Lung (tissue), 12 donors: ENCODE measurements around the gene ARL8B. TPM values are rescaled to one million over a fixed set of nuclear protein-coding genes. Genes with fewer than 3 reads are reported as not detected.

ENCODE experiments used
- ATAC-seq: fragments of 200-7000 bp; cut with Tn5 transposase; one replicate; pipeline ENCODE4 v1.9.1; 2020; ENCODE audit warnings: moderate number of reproducible peaks; ENCODE audit not compliant: insufficient read depth, low FRiP score
- DNase-seq, 3 donors: peaks; one replicate each; pipeline ENCODE4 v3.0.0-alpha.2; 2013 to 2017
- H3K27ac ChIP-seq, 2 donors: one replicate each; pipeline ENCODE4 v1.5.1; 2013; ENCODE audit warnings: mild to moderate bottlenecking in 2 of 2, moderate library complexity in 2 of 2, control low read depth in 1 of 2, inconsistent platforms in 1 of 2, low read depth in 1 of 2, low read length in 1 of 2
- H3K27me3 ChIP-seq, 3 donors: one replicate each; pipeline ENCODE4 v1.5.1; 2013; ENCODE audit warnings: low read length in 2 of 3; ENCODE audit not compliant: control insufficient read depth in 3 of 3, insufficient read depth in 3 of 3
- H3K36me3 ChIP-seq, 4 donors: one replicate each; pipeline ENCODE4 v1.5.1; 2013; ENCODE audit warnings: low read length in 4 of 4, mild to moderate bottlenecking in 1 of 4, moderate library complexity in 1 of 4; ENCODE audit not compliant: control insufficient read depth in 4 of 4, insufficient read depth in 4 of 4
- H3K4me1 ChIP-seq, 5 donors: one replicate each; pipeline ENCODE4 v1.5.1; 2013; ENCODE audit warnings: low read length in 5 of 5, mild to moderate bottlenecking in 2 of 5, moderate library complexity in 1 of 5; ENCODE audit not compliant: control insufficient read depth in 5 of 5, insufficient read depth in 5 of 5
- H3K4me3 ChIP-seq: one replicate; pipeline ENCODE4 v1.5.1; 2013; ENCODE audit warnings: mild to moderate bottlenecking, control low read depth, moderate library complexity
- H3K9ac ChIP-seq, 2 donors: one replicate each; pipeline ENCODE4 v1.5.1; 2013; ENCODE audit warnings: low read length in 2 of 2, control low read depth in 1 of 2; ENCODE audit not compliant: insufficient read depth in 1 of 2
- H3K9me3 ChIP-seq, 4 donors: one replicate each; pipeline ENCODE4 v1.5.1; 2013; ENCODE audit warnings: low read length in 3 of 4, mild to moderate bottlenecking in 1 of 4, moderate library complexity in 1 of 4; ENCODE audit not compliant: control insufficient read depth in 4 of 4, insufficient read depth in 3 of 4
- WGBS, 2 donors: extraction: QIAGEN DNeasy Blood & Tissue Kit; methylation state at CpG; one replicate each; pipeline ENCODE4 v1.1.7; 2013; 5-methylcytosine and 5-hydroxymethylcytosine counted together
- polyA plus RNA-seq, 2 donors: library from polyadenylated mRNA; stranded (reverse); fragments of 200-250 nt; gene quantifications; one replicate each; pipeline ENCODE4 v1.2.1, GENCODE V29; 2013
- total RNA-seq, 2 donors: library from RNA; depleted of rRNA in 1 of 2; stranded (reverse); fragments of >200 nt in 1 of 2; gene quantifications; one replicate each; pipeline ENCODE4 v1.2.1, GENCODE V29; 2014 to 2021
- TF ChIP-seq, protein P1 (sequence below): IDR thresholded peaks from 2 replicates; pipeline ENCODE4 v1.5.1; 2012; ENCODE audit warnings: mild to moderate bottlenecking; ENCODE audit errors: control extremely low read depth, extremely low read depth
- donor health status: control.
- donor health status: control.
- donor health status: Bipolar disorder and iron deficiency.
- donor health status: healthy.
- donor health status: DM: yes; HTN: yes; CAD: no.

The ARL8B gene
- total and polyA plus RNA-seq, 4 donors = 58.9 to 108 (median 74.8) TPM

DNA sequence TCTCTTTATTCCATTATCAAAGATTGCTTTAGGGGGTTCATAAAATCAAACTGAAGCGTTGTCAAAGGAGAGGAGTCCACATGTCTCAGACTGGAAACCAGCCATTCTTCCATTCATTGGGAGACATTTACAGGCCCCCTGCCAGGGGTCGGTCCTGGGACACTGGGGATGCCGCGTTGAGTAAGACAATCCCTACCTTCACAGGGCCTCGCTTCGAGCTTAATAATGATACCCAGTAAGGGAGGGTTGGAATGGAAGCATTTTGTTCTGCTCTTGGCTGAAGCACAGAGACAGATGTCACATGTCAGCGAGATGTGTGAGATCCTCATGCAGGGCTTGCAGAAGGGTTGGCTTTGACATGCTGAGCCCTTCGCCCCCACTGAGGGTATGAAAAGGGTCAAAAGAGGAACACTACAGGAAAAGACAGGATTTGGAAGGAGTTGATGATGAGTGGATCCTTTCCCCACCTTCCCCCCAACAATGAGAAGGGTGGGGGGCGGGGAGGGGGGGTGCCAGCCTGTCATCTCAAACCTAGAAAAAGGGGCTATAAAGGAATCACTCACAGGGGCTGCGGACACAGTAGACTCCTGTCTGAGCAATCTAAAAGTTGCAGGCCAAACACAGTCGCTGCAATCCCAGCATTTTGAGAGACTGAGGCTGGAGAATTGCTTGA lies 25.6 kb upstream of the ARL8B start:
- TF ChIP-seq, protein P1, sequence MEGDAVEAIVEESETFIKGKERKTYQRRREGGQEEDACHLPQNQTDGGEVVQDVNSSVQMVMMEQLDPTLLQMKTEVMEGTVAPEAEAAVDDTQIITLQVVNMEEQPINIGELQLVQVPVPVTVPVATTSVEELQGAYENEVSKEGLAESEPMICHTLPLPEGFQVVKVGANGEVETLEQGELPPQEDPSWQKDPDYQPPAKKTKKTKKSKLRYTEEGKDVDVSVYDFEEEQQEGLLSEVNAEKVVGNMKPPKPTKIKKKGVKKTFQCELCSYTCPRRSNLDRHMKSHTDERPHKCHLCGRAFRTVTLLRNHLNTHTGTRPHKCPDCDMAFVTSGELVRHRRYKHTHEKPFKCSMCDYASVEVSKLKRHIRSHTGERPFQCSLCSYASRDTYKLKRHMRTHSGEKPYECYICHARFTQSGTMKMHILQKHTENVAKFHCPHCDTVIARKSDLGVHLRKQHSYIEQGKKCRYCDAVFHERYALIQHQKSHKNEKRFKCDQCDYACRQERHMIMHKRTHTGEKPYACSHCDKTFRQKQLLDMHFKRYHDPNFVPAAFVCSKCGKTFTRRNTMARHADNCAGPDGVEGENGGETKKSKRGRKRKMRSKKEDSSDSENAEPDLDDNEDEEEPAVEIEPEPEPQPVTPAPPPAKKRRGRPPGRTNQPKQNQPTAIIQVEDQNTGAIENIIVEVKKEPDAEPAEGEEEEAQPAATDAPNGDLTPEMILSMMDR = no peak
- peak; percentile 80 to 90 (median 86) for DNase-seq

DNA sequence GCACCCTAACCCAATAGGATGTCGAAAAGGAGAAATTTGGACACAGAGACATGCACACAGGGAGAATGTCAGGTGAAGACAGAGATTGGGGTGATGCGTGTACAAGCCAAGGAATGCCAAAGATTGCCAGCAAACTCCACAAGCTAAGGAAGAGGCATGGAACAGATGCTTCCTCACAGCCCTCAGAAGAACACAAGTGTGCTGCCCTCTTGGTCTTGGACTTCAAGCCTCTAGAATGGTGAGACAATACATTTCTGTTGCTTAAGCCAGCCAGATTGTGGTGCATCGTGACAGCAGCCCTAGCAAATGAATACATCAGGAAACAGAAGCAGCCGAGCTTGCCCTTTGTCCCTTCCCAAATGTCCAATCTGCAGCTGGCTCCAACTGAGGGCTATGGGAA lies 23.7 kb upstream of the ARL8B start:
- peaks cover 0 to 28% (median 0%) of the 10 kb centered on the region in 5 donors for H3K4me1 ChIP-seq
- no peak for DNase-seq
- TF ChIP-seq, protein P1 = no peak
- no peaks in the 10 kb centered on the region for H3K9me3 ChIP-seq
- no peak overlapping the region for H3K9ac ChIP-seq
- no peaks in the 10 kb centered on the region for H3K36me3 ChIP-seq
- H3K27ac ChIP-seq = no peak overlapping the region
- 57 to 75% methylated on average over 4 of the region's 4 CpGs for WGBS, 2 donors
- no peak for ATAC-seq
- H3K4me3 ChIP-seq = no peak overlapping the region
- H3K27me3 ChIP-seq = no peaks in the 10 kb centered on the region

More for the DNA sequence above, 25.6 kb upstream of the ARL8B start:
- Histone ChIP-seq H3K9ac (peak overlapping the region in 1 of 2 donors; percentile 15), H3K36me3 (no peaks in the 10 kb centered on the region), H3K9me3 (no peaks in the 10 kb centered on the region), H3K27ac (no peak overlapping the region), H3K4me1 (peaks cover 0 to 28% (median 0%) of the 10 kb centered on the region in 5 donors), H3K27me3 (no peaks in the 10 kb centered on the region), H3K4me3 (no peak overlapping the region)
- WGBS, 2 donors = 69 to 74% methylated on average over 11 of the region's 11 CpGs
- ATAC-seq = no peak

DNA sequence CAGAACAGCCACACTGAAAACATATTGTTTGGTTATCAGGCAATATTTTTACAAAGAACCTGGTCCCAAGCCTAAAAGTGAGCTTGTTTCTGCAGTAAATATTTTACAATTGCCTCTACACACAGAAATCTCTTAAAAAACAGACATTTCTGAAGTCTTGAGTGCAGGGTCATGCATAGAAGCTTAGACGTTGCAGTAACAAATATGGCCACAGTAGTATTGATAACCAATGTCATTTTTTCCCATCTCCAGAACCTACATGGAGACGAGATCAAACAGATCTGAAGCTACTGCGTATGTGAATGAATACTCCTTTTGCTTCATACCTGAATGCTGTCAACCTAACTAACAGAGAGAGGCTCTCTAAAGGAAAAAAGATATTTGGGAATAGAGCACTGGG lies 19.6 kb upstream of the ARL8B start:
- H3K36me3 ChIP-seq = no peaks in the 10 kb centered on the region
- H3K9me3 ChIP-seq = no peaks in the 10 kb centered on the region
- no peaks in the 10 kb centered on the region for H3K27me3 ChIP-seq
- ATAC-seq = no peak
- WGBS, 2 donors = 85 to 86% methylated on average over 3 of the region's 3 CpGs
- H3K4me3 ChIP-seq = no peak overlapping the region
- no peak overlapping the region for H3K9ac ChIP-seq
- TF ChIP-seq, protein P1 = no peak
- H3K4me1 ChIP-seq = no peaks in the 10 kb centered on the region
- no peak overlapping the region for H3K27ac ChIP-seq
- no peak for DNase-seq

DNA sequence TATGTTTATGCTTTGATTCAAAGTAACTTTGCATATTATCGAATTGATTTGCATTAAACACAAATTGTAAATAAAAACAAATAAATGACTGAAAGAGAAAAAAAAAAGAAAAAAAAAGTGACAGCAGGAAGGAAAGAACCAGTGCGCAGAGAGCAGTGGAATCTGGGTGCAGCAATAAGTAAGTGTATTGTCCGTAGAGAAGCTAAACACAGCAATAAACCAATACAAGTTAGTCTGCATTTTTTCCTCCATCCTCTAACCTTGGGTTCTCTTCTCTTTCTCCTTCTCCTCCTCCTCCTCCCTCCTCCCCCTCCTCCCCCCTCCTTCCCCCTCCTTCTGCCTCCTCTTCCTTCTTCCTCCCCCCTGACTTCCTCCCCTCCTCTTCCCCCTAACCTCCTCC lies 18.3 kb upstream of the ARL8B start:
- H3K9ac ChIP-seq = no peak overlapping the region
- WGBS, 2 donors = 87% methylated on average over 3 of the region's 3 CpGs

More for the DNA sequence above, 18.3 kb upstream of the ARL8B start:
- TF ChIP-seq, protein P1 = no peak
- Histone ChIP-seq H3K9me3 (no peaks in the 10 kb centered on the region), H3K4me1 (no peaks in the 10 kb centered on the region), H3K4me3 (no peak overlapping the region), H3K27me3 (no peaks in the 10 kb centered on the region), H3K36me3 (no peaks in the 10 kb centered on the region), H3K27ac (no peak overlapping the region)
- ATAC-seq (no peak), DNase-seq (no peak)
